ENCODE results near the gene JUP.

DNA sequence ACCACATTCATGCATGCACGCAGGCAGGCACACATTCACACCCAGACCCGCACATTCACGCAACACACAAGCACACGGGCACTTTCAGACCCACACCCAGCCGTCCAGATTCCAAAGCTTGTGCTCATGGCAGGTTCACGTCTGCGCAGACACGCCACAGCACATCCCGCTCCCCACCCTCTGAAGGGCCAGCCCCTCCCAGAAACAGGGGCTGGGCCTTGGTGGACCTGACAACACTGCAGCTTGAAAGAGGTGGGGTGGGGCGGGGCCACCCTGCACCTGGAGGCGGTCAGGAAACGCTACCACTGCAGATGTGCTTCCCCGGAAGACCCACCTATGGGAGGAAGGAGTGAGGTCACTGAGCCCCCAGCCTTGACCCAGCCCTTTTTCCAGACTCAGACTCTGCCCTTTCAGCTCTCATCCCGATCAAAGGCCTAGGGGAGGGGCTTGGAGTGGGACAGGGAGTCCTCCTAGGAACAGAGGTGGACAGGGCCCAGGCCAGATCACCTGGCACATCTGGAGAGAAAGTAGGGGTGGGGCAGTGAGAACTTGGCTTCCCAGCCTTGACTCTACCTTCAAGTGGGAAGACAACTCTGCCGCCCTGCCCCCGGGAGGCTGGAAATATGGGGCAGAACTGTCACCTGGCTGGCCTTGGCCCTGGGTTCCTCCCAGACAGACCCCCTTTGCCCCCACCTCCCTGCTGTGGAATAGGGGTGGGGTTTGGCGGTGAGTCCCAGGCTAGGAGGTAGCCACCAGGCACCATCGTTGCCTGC lies 14.3 kb upstream of the JUP start:
- TF ChIP-seq, protein P1, sequence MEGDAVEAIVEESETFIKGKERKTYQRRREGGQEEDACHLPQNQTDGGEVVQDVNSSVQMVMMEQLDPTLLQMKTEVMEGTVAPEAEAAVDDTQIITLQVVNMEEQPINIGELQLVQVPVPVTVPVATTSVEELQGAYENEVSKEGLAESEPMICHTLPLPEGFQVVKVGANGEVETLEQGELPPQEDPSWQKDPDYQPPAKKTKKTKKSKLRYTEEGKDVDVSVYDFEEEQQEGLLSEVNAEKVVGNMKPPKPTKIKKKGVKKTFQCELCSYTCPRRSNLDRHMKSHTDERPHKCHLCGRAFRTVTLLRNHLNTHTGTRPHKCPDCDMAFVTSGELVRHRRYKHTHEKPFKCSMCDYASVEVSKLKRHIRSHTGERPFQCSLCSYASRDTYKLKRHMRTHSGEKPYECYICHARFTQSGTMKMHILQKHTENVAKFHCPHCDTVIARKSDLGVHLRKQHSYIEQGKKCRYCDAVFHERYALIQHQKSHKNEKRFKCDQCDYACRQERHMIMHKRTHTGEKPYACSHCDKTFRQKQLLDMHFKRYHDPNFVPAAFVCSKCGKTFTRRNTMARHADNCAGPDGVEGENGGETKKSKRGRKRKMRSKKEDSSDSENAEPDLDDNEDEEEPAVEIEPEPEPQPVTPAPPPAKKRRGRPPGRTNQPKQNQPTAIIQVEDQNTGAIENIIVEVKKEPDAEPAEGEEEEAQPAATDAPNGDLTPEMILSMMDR (IDR thresholded peaks at IDR 0.05; ENCODE audit: low read depth, low read length, missing input control) = no peak
- TF ChIP-seq, protein P2, sequence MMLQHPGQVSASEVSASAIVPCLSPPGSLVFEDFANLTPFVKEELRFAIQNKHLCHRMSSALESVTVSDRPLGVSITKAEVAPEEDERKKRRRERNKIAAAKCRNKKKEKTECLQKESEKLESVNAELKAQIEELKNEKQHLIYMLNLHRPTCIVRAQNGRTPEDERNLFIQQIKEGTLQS (IDR thresholded peaks at IDR 0.05) = no peak
- TF ChIP-seq SP1 (IDR thresholded peaks at IDR 0.05) = no peak
- TF ChIP-seq, protein P3, sequence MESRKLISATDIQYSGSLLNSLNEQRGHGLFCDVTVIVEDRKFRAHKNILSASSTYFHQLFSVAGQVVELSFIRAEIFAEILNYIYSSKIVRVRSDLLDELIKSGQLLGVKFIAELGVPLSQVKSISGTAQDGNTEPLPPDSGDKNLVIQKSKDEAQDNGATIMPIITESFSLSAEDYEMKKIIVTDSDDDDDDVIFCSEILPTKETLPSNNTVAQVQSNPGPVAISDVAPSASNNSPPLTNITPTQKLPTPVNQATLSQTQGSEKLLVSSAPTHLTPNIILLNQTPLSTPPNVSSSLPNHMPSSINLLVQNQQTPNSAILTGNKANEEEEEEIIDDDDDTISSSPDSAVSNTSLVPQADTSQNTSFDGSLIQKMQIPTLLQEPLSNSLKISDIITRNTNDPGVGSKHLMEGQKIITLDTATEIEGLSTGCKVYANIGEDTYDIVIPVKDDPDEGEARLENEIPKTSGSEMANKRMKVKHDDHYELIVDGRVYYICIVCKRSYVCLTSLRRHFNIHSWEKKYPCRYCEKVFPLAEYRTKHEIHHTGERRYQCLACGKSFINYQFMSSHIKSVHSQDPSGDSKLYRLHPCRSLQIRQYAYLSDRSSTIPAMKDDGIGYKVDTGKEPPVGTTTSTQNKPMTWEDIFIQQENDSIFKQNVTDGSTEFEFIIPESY (IDR thresholded peaks at IDR 0.05) = no peak
- TF ChIP-seq, protein P4, sequence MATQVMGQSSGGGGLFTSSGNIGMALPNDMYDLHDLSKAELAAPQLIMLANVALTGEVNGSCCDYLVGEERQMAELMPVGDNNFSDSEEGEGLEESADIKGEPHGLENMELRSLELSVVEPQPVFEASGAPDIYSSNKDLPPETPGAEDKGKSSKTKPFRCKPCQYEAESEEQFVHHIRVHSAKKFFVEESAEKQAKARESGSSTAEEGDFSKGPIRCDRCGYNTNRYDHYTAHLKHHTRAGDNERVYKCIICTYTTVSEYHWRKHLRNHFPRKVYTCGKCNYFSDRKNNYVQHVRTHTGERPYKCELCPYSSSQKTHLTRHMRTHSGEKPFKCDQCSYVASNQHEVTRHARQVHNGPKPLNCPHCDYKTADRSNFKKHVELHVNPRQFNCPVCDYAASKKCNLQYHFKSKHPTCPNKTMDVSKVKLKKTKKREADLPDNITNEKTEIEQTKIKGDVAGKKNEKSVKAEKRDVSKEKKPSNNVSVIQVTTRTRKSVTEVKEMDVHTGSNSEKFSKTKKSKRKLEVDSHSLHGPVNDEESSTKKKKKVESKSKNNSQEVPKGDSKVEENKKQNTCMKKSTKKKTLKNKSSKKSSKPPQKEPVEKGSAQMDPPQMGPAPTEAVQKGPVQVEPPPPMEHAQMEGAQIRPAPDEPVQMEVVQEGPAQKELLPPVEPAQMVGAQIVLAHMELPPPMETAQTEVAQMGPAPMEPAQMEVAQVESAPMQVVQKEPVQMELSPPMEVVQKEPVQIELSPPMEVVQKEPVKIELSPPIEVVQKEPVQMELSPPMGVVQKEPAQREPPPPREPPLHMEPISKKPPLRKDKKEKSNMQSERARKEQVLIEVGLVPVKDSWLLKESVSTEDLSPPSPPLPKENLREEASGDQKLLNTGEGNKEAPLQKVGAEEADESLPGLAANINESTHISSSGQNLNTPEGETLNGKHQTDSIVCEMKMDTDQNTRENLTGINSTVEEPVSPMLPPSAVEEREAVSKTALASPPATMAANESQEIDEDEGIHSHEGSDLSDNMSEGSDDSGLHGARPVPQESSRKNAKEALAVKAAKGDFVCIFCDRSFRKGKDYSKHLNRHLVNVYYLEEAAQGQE (IDR thresholded peaks at IDR 0.05) = no peak
- TF ChIP-seq YY1 (IDR thresholded peaks at IDR 0.05) = no peak
- no peak for TF ChIP-seq RAD21 (IDR thresholded peaks at IDR 0.05)
- TF ChIP-seq, protein P5, sequence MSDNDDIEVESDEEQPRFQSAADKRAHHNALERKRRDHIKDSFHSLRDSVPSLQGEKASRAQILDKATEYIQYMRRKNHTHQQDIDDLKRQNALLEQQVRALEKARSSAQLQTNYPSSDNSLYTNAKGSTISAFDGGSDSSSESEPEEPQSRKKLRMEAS (IDR thresholded peaks at IDR 0.05) = no peak
- TF ChIP-seq JUND (IDR thresholded peaks at IDR 0.05) = no peak
- TF ChIP-seq GABPA (IDR thresholded peaks at IDR 0.05 in 1 of 2, conservative IDR thresholded peaks at IDR 0.05 in 1 of 2) = no peak
- TF ChIP-seq NR2F2 (IDR thresholded peaks at IDR 0.05) = no peak
- no peak for TF ChIP-seq FOXA1 (IDR thresholded peaks at IDR 0.05)
- peak; percentile 40 to 73 for TF ChIP-seq HNF4A (conservative IDR thresholded peaks at IDR 0.05)
- no peak for TF ChIP-seq EGR1 (IDR thresholded peaks at IDR 0.05; ENCODE audit: low read depth in 2 of 2)
